ENCODE measurements around the gene STYX. TPM values are rescaled to one million over a fixed set of nuclear protein-coding genes. Genes with fewer than 3 reads are reported as not detected.

The STYX gene, protein sequence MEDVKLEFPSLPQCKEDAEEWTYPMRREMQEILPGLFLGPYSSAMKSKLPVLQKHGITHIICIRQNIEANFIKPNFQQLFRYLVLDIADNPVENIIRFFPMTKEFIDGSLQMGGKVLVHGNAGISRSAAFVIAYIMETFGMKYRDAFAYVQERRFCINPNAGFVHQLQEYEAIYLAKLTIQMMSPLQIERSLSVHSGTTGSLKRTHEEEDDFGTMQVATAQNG
- 4.0 to 7.6 TPM (median 6.3 TPM) in 5 replicates for total RNA-seq (2022; extraction: Qiagen RNA extraction; ENCODE audit: low read depth)

DNA sequence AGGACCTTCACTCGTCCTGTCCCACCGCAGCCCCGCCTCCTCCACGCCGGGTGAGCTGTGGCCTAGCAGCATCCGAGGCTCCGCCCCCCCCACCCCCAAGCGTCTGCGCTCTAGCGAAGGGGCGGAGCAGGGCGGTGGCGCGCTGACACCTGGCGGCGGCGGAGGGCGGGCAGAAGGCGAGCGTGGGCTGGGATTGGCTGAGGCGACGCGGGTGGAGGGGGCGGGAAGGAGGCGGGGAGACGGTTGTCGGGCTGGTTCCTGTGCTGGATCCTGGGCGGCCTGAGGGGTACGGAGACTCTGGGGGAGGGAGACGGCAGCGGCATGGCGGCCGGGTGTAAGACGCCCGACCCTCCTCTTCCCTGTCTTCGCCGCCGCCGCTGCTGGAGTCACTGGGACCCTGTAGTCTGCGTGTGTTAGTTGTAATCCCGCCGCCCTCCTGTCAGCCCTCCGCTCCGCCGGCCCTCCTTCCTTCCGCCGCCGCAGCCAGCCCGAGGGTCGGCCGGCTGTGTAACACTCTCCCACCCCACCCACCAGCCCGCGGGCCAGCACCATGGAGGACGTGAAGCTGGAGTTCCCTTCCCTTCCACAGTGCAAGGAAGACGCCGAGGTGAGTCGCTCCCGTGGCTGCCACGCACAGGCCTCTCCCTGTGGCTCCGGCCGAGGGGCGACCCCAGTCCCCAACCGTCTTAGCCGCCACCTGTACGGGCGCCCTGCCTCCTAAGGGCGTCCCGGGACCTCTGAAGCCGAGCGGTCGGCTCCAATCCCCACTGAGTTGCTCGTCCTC, at the start of gene STYX:
TSS of gene STYX (plus strand) at position 242 of the 784 bp plus-strand sequence. CDS start at position 551, 309 bp downstream.

GRCh38 chr14:52695481-52696091, 34.4 kb upstream of the STYX start, which contains the start of gene ERO1A:
Gene ERO1A (minus strand): TSS chr14:52695558. CDS start chr14:52695481, 77 bp downstream.

DNA sequence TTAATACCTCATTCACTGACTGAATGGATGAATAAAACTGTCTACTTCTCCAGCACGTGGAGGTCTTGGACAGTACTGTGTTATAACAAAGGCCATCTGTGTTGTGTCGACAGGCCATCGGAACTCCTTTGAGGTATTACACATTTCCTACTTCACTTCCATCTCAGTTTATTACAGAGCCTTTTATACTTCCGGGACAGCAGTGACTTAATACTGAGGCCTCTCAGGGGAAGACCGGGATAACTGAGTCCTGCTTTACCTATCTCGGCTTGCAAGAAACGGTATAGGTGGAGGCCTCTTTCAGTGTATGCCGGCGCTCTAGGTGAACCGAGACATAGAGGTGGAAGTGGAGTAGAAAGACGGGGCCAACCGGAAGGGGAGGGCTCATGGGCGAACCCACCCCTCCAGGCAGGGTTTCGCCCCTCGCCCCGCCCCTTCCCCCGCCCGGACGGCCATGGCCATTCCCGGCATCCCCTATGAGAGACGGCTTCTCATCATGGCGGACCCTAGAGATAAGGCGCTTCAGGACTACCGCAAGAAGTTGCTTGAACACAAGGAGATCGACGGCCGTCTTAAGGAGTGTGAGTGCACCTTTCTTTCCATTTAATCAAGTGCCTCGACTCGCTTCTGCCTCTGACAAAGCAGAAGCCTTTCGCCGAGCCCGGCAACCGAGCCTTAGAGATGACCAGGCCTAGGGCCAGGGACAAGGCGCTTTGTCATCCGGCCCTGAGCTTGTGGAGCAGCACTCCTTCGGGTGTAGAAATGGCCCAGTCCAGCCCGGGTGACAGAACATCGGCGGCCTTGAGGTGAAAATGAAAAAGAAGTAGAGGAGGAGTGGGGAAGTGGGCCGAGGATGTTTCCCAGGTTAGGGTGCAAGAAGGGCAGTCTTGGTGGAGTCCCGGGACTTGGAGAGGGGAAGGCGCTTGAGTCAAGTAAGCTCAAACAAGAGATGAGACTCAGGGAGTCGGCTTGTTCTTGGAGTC, 23.0 kb upstream of the STYX start, which contains the start of gene PSMC6:
TSS of gene PSMC6 (plus strand) at position 477 of the 983 bp plus-strand sequence. CDS start at position 497, 20 bp downstream.

GRCh38 chr14:52791223-52792096, 61.5 kb downstream of the STYX start, which contains the start of gene GNPNAT1:
Gene GNPNAT1 (minus strand): TSS chr14:52791607. CDS start chr14:52784650, 6,957 bp downstream.

Other genes with a start within 250 kb of the STYX start
- 0.82 to 1.9 TPM (median 1.2 TPM) in 5 replicates for gene TXNDC16, start 177.7 kb upstream of the STYX start, total RNA-seq (2022; extraction: Qiagen RNA extraction; ENCODE audit: low read depth)
- 0.08 to 0.30 TPM (median 0.15 TPM) in 4 of 5 replicates, not detected in the other for gene GPR137C, start 177.3 kb upstream of the STYX start, total RNA-seq (2022; extraction: Qiagen RNA extraction; ENCODE audit: low read depth)
- gene ERO1A, start 34.6 kb upstream of the STYX start, total RNA-seq (2022; extraction: Qiagen RNA extraction; ENCODE audit: low read depth), result 43.4 to 66.8 TPM (median 57.2 TPM) in 5 replicates
- 86.8 to 101 TPM (median 93.0 TPM) in 5 replicates for gene PSMC6, start 23.0 kb upstream of the STYX start, total RNA-seq (2022; extraction: Qiagen RNA extraction; ENCODE audit: low read depth)
- gene GNPNAT1, start 61.4 kb downstream of the STYX start, total RNA-seq (2022; extraction: Qiagen RNA extraction; ENCODE audit: low read depth), result 45.4 to 53.9 TPM (median 49.2 TPM) in 5 replicates
- 35.7 to 49.1 TPM (median 40.4 TPM) in 5 replicates for gene FERMT2, start 220.9 kb downstream of the STYX start, total RNA-seq (2022; extraction: Qiagen RNA extraction; ENCODE audit: low read depth)

All from A549 treated with DMSO at 1 μM for 4 hours (cell line).